GM12878 (cell line): ENCODE measurements around the gene CDC45. TPM values are rescaled to one million over a fixed set of nuclear protein-coding genes. Genes with fewer than 3 reads are reported as not detected.

ENCODE experiments used
- ATAC-seq: fragments of 200-7000 bp; cut with Tn5 transposase; 3 replicates; pipeline ENCODE4 v1.9.1; 2020; ENCODE audit warnings: mild to moderate bottlenecking, moderate library complexity
- BruUV-seq: library from RNA; stranded (reverse); fragments of 400-500 nt; replicated peaks from 2 replicates; lab custom pipeline; 2021; lab: Mats Ljungman, UMichigan
- CTCF ChIA-PET: fragments of 300-600 bp; sonication (Branson Sonifier 250); formaldehyde crosslinking; extraction: SDS; loops from one replicate; lab custom pipeline; 2021; ENCODE audit warnings: inconsistent platforms; lab: Yijun Ruan, JAX
- POLR2A ChIA-PET: fragments of 350-600 bp; formaldehyde crosslinking; extraction: SDS; loops from one replicate; lab custom pipeline; 2021; ENCODE audit warnings: inconsistent platforms; lab: Charles Lee
- RAD21 ChIA-PET: fragments of 300-600 bp; sonication (Branson Sonifier 250); formaldehyde crosslinking; loops from one replicate; lab custom pipeline; 2023; ENCODE audit warnings: antibody characterized with exemption; ENCODE audit not compliant: unreplicated experiment; lab: Charles Lee
- SMC1A ChIA-PET: fragments of 300-600 bp; sonication (Branson Sonifier 250); formaldehyde crosslinking; loops from one replicate; lab custom pipeline; 2023; ENCODE audit not compliant: unreplicated experiment, uncharacterized antibody; lab: Charles Lee
- DNase-seq: peaks from one replicate; pipeline ENCODE4 v3.0.0-alpha.2; 2011; ENCODE audit warnings: low read depth, low spot score
- FAIRE-seq: peaks from 3 replicates; lab custom pipeline; 2011; peaks lifted over from hg19 to GRCh38; lab: Jason Lieb, UNC
- H2AFZ ChIP-seq: 2 replicates; pipeline ENCODE4 v1.6.0; 2011; ENCODE audit warnings: low read depth, low read length, control low read depth; ENCODE audit not compliant: control insufficient read depth
- H3K27ac ChIP-seq: 2 replicates; pipeline ENCODE4 v1.5.1; 2011; ENCODE audit warnings: control low read depth; ENCODE audit not compliant: control insufficient read depth, insufficient read depth
- H3K27me3 ChIP-seq, 2 experiments: replicated peaks in 1 of 2; 2 replicates each; pipeline versions ENCODE4 v1.6.0 to v1.6.1; 2011; ENCODE audit warnings: low read length in 1 of 2; ENCODE audit not compliant: control insufficient read depth in 2 of 2, insufficient read depth in 2 of 2
- H3K36me3 ChIP-seq, 2 experiments: 2 replicates each; pipeline ENCODE4 v1.5.1; 2011; ENCODE audit warnings: low read length in 1 of 2; ENCODE audit not compliant: control insufficient read depth in 2 of 2, insufficient read depth in 2 of 2
- H3K4me1 ChIP-seq: 2 replicates; pipeline ENCODE4 v1.6.1; 2011; ENCODE audit warnings: mild to moderate bottlenecking, low read length, moderate library complexity, mixed read lengths; ENCODE audit not compliant: control insufficient read depth, insufficient read depth
- H3K4me2 ChIP-seq: 2 replicates; pipeline ENCODE4 v1.6.0; 2011; ENCODE audit warnings: control low read depth; ENCODE audit not compliant: control insufficient read depth, insufficient read depth
- H3K4me3 ChIP-seq: fragments of 200-600 bp; sonication (generic); 2 replicates; pipeline ENCODE4 v1.5.1; 2016
- H3K79me2 ChIP-seq: 2 replicates; pipeline ENCODE4 v1.6.0; 2011; ENCODE audit warnings: low read length; ENCODE audit not compliant: control insufficient read depth, insufficient read depth
- H3K9ac ChIP-seq: 2 replicates; pipeline ENCODE4 v1.8.0; 2011; ENCODE audit warnings: low read length, control low read depth, mixed read lengths; ENCODE audit not compliant: control insufficient read depth, insufficient read depth
- H3K9me3 ChIP-seq: replicated peaks from 3 replicates; pipeline ENCODE4 v1.5.1; 2011; ENCODE audit warnings: mild to moderate bottlenecking, low read length; ENCODE audit not compliant: control insufficient read depth, insufficient read depth
- H4K20me1 ChIP-seq: 2 replicates; pipeline ENCODE4 v1.6.0; 2011; ENCODE audit not compliant: control insufficient read depth, insufficient read depth
- ATF7 ChIP-seq: fragments of 450-650 bp; IDR thresholded peaks from 2 replicates; pipeline ENCODE4 v1.6.1; 2016; ENCODE audit warnings: low read depth, mild to moderate bottlenecking
- CREB1 ChIP-seq: IDR thresholded peaks from 2 replicates; pipeline ENCODE4 v1.6.1; 2012; ENCODE audit warnings: low read depth, mild to moderate bottlenecking, inconsistent platforms
- GABPA ChIP-seq: IDR thresholded peaks from 2 replicates; pipeline ENCODE4 v1.6.1; 2014; ENCODE audit warnings: antibody characterized with exemption, low read depth, mild to moderate bottlenecking, inconsistent platforms
- HCFC1 ChIP-seq: fragments of 150-350 bp; IDR thresholded peaks from 2 replicates; pipeline ENCODE4 v1.6.1; 2014; ENCODE audit warnings: low read length
- IRF3 ChIP-seq: fragments of 450-650 bp; IDR thresholded peaks from 2 replicates; pipeline ENCODE4 v1.6.1; 2014; ENCODE audit warnings: mild to moderate bottlenecking
- MYC ChIP-seq: IDR thresholded peaks from 2 replicates; pipeline ENCODE4 v1.6.1; 2011; ENCODE audit warnings: mild to moderate bottlenecking, low read length, moderate library complexity, inconsistent platforms; ENCODE audit not compliant: insufficient read depth, insufficient replicate concordance, insufficient read length, severe bottlenecking
- NRF1 ChIP-seq: conservative IDR thresholded peaks from 2 replicates; pipeline ENCODE4 v1.6.1; 2011; ENCODE audit warnings: mild to moderate bottlenecking, low read depth, low read length, improper control_type of control experiment
- PKNOX1 ChIP-seq: fragments of 450-650 bp; IDR thresholded peaks from 2 replicates; pipeline ENCODE4 v1.6.1; 2016; ENCODE audit warnings: mild to moderate bottlenecking
- POLR2AphosphoS2 ChIP-seq: IDR thresholded peaks from 2 replicates; pipeline ENCODE4 v1.6.1; 2011; ENCODE audit warnings: low read depth, mild to moderate bottlenecking, low read length, improper control_type of control experiment, moderate library complexity
- SMARCA5 ChIP-seq: fragments of 450-650 bp; IDR thresholded peaks from 2 replicates; pipeline ENCODE4 v1.6.1; 2017; ENCODE audit warnings: mild to moderate bottlenecking
- SREBF1 ChIP-seq: IDR thresholded peaks from 2 replicates; pipeline ENCODE4 v1.6.1; 2012; ENCODE audit warnings: mild to moderate bottlenecking, low read length
- USF2 ChIP-seq: IDR thresholded peaks from 2 replicates; pipeline ENCODE4 v1.6.1; 2011; ENCODE audit warnings: low read depth, low read length, improper control_type of control experiment, borderline replicate concordance
- WGBS: methylation state at CpG from one replicate; pipeline ENCODE4 v1.1.6; 2016; ENCODE audit warnings: low lambda C conversion rate; ENCODE audit not compliant: insufficient replicate concordance, insufficient coverage; ENCODE audit errors: missing lambda C conversion rate; 5-methylcytosine and 5-hydroxymethylcytosine counted together
- in situ Hi-C: fragments of 300-500 bp; cut with MboI; formaldehyde crosslinking; loops from 9 replicates; pipeline ENCODE4 v1.14.3; 2018; ENCODE audit warnings: mixed read lengths
- intact Hi-C: fragments of 100-400 bp; cut with micrococcal nuclease; formaldehyde crosslinking; loops from one replicate; pipeline ENCODE4 v1.14.2; 2022; ENCODE audit not compliant: unreplicated experiment
- polyA plus RNA-seq, 11 experiments: library from polyadenylated mRNA; depleted of rRNA in 4 of 11; unstranded in 6 of 11; stranded (reverse) in 5 of 11; fragments of >200 nt; fragmentation: Nextera tagmentation in 4 of 11; fragmentation: Illumina TruSeq in 1 of 11; extraction: Ambion mirVana in 4 of 11; extraction: Trizol in 1 of 11; gene quantifications; 1 replicate in 1 of 11; 2 replicates in 10 of 11; pipeline versions ENCODE4 v1.2.1 to v1.2.3, GENCODE V29; 2011 to 2016; ENCODE audit warnings: inconsistent platforms in 2 of 11, missing spikeins in 2 of 11, low read depth in 1 of 11
- total RNA-seq, 4 experiments: library from RNA; depleted of rRNA in 3 of 4; stranded (reverse); fragments of >200 nt in 3 of 4; fragmentation: Illumina TruSeq in 1 of 4; extraction: Trizol in 1 of 4; gene quantifications; 2 replicates each; pipeline versions ENCODE4 v1.2.1 to v1.2.3, GENCODE V29; 2013 to 2021
- TF ChIP-seq, protein P1 (sequence below), 3 experiments: IDR thresholded peaks in 2 of 3; conservative IDR thresholded peaks in 1 of 3; 2 replicates each; pipeline ENCODE4 v1.5.1; 2011; ENCODE audit warnings: low read depth in 3 of 3, low read length in 3 of 3, mild to moderate bottlenecking in 3 of 3, control low read depth in 2 of 3, moderate library complexity in 2 of 3, inconsistent platforms in 1 of 3, mixed read lengths in 1 of 3; ENCODE audit not compliant: control insufficient read depth in 2 of 3, insufficient read depth in 1 of 3; ENCODE audit errors: extremely low read depth in 1 of 3

Gene CDC45
- total and polyA plus RNA-seq, 10 of the 15 experiments (the other 5 are each of a cell fraction or from before 2014, with no cell fraction given) = 40.8 to 88.5 (median 54.2) TPM

- no TSS peak for BruUV-seq
- H3K4me3 ChIP-seq = peak overlapping the region; percentile 97
- peak overlapping the region; percentile 80 for H3K9ac ChIP-seq
- no peaks in the 10 kb centered on the region for H3K9me3 ChIP-seq
- no peaks in the 10 kb centered on the region for H3K4me1 ChIP-seq
- ChIA-PET POLR2A (interaction anchor here (0.8 to 1.4 kb wide), 4 partner anchors 46 to 378 kb away, joined by 3 to 9 read pairs (median 3); partner anchors contain the start of gene HIRA), SMC1A (interaction anchor here (0.6 to 3.8 kb wide), 17 partner anchors 12 to 298 kb away, joined by 3 to 19 read pairs (median 4); partner anchors contain the start of genes C22orf39, HIRA, MRPL40 and SLC25A1), CTCF (interaction anchor here (0.7 to 3.2 kb wide), 26 partner anchors 11 to 362 kb away, joined by 3 to 36 read pairs (median 3); partner anchors contain the start of genes ESS2 and SLC25A1), RAD21 (interaction anchor here (0.7 to 3.6 kb wide), 10 partner anchors 26 to 333 kb away, joined by 3 to 25 read pairs (median 4); partner anchors contain the start of genes C22orf39, ESS2 and SLC25A1)
- DNase-seq = no peak
- peaks cover 39% of the 10 kb centered on the region for H3K79me2 ChIP-seq
- WGBS = 15% methylated on average over 5 of the region's 5 CpGs
- no peak overlapping the region; the same call in 1 of the 2 replicates for H2AFZ ChIP-seq
- peak overlapping the region; percentile 97; the same call in 1 of the 2 replicates for H3K27ac ChIP-seq
- FAIRE-seq = no peak
- in situ Hi-C loops = no loop called here
- H4K20me1 ChIP-seq = no peaks in the 10 kb centered on the region; the same call in 1 of the 2 replicates
- no peaks in the 10 kb centered on the region for H3K27me3 ChIP-seq
- peaks cover 12 to 19% of the 10 kb centered on the region in 2 experiments; a peak in 2 of 4 replicates for H3K36me3 ChIP-seq
- intact Hi-C loops = loop anchor here (2.0 to 10.0 kb wide), 3 partner anchors 29 to 183 kb away; partner anchors contain the start of gene CLTCL1
- ATAC-seq = no peak
- peak overlapping the region; percentile 79 for H3K4me2 ChIP-seq
- no peak for TF ChIP-seq MYC
- no peak for TF ChIP-seq POLR2AphosphoS2
- no peak for TF ChIP-seq HCFC1
- no peak for TF ChIP-seq IRF3
- no peak for TF ChIP-seq USF2
- no peak for TF ChIP-seq SMARCA5
- TF ChIP-seq SREBF1 = no peak
- TF ChIP-seq NRF1 = no peak
- TF ChIP-seq PKNOX1 = peak; percentile 84
- TF ChIP-seq CREB1 = no peak
- TF ChIP-seq ATF7 = no peak
- TF ChIP-seq GABPA = no peak
- TF ChIP-seq, protein P1, sequence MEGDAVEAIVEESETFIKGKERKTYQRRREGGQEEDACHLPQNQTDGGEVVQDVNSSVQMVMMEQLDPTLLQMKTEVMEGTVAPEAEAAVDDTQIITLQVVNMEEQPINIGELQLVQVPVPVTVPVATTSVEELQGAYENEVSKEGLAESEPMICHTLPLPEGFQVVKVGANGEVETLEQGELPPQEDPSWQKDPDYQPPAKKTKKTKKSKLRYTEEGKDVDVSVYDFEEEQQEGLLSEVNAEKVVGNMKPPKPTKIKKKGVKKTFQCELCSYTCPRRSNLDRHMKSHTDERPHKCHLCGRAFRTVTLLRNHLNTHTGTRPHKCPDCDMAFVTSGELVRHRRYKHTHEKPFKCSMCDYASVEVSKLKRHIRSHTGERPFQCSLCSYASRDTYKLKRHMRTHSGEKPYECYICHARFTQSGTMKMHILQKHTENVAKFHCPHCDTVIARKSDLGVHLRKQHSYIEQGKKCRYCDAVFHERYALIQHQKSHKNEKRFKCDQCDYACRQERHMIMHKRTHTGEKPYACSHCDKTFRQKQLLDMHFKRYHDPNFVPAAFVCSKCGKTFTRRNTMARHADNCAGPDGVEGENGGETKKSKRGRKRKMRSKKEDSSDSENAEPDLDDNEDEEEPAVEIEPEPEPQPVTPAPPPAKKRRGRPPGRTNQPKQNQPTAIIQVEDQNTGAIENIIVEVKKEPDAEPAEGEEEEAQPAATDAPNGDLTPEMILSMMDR (IDR thresholded peaks at IDR 0.05 in 2 of 3, conservative IDR thresholded peaks at IDR 0.05 in 1 of 3; ENCODE audit: control insufficient read depth in 2 of 3, extremely low read depth in 1 of 3, insufficient read depth in 1 of 3, low read depth in 3 of 3, low read length in 3 of 3) = peak in 2 of 3 experiments; percentile 17 to 53; a peak in 3 of 6 replicates
These were observed 2.2 kb upstream of the CDC45 start for GRCh38 chr22:19477321-19478044.
